Measurements from ENCODE around the gene TRIM41. TPM values are rescaled to one million over a fixed set of nuclear protein-coding genes. Genes with fewer than 3 reads are reported as not detected.
"Not testable (repeated sequence)": the region's sequence is repeated elsewhere in the genome, so short reads cannot be mapped to it uniquely, and the experiment has no call there.

Gene TRIM41
- total RNA-seq, 2 donors from 2014 or later: 12.5 to 15.2 TPM

GRCh38 chr5:181282874-181283273 lies 59.8 kb downstream of the TRIM41 start:
- Histone ChIP-seq H3K4me3 (no peak overlapping the region), H3K9me3 (no peaks in the 10 kb centered on the region), H3K4me1 (no peaks in the 10 kb centered on the region), H3K36me3 (replicated peaks in 1 of 2; ENCODE audit: insufficient read depth in 1 of 2, low read depth in 2 of 2) (no peaks in the 10 kb centered on the region), H3K27ac (no peak overlapping the region), H3K27me3 (no peaks in the 10 kb centered on the region)
- no peak for TF ChIP-seq POLR2A (IDR thresholded peaks at IDR 0.05)
- TF ChIP-seq CTCF (IDR thresholded peaks at IDR 0.05): no peak
- DNase-seq (no peak), ATAC-seq (no peak)
- intact Hi-C loops (cut with DNase I): no loop called here
- WGBS, 2 donors: 65 to 83% methylated on average over 3 of the region's 7 CpGs

- no peak for TF ChIP-seq POLR2A (IDR thresholded peaks at IDR 0.05)
- TF ChIP-seq CTCF (IDR thresholded peaks at IDR 0.05): no peak
- Histone ChIP-seq H3K9me3 (no peaks in the 10 kb centered on the region), H3K4me3 (no peak overlapping the region), H3K36me3 (replicated peaks in 1 of 2; ENCODE audit: insufficient read depth in 1 of 2, low read depth in 2 of 2) (no peaks in the 10 kb centered on the region), H3K27ac (no peak overlapping the region), H3K27me3 (no peaks in the 10 kb centered on the region), H3K4me1 (no peaks in the 10 kb centered on the region)
- intact Hi-C loops (cut with DNase I): no loop called here
- ATAC-seq: no peak
- DNase-seq: no peak
- WGBS, 2 donors: 67 to 85% methylated on average over 13 of the region's 13 CpGs
Measured at GRCh38 chr5:181283347-181283746, 60.3 kb downstream of the TRIM41 start.

- H3K27ac ChIP-seq; DNase-seq; H3K9me3 ChIP-seq; H3K4me3 ChIP-seq; H3K4me1 ChIP-seq; intact Hi-C loops (cut with DNase I); H3K27me3 ChIP-seq; ATAC-seq; H3K36me3 ChIP-seq (replicated peaks in 1 of 2; ENCODE audit: insufficient read depth in 1 of 2, low read depth in 2 of 2): not testable (repeated sequence)
- 40 to 70% methylated on average over 3 to 4 of the region's 6 CpGs for whole genome bisulfite sequencing, 2 donors
- peak in 2 of 7 experiments; percentile 5 to 17 for TF ChIP-seq CTCF (IDR thresholded peaks at IDR 0.05)
Measured at GRCh38 chr5:181283841-181284755, 61.0 kb downstream of the TRIM41 start.

Small RNA genes lying within 50 kb of the gene (microRNA-seq; reads per million reads assigned to microRNA genes)
- gene MIR4638 (ENCODE audit: borderline number of aligned reads in 2 of 2, borderline replicate concordance in 2 of 2): 0 to 0.47 reads per million in 2 donors

Small RNA genes lying within 50 kb of the gene (small RNA-seq; reads per million reads assigned to genes)
- gene MIR4638: not detected
- not detected for gene SNORD95
- gene SNORD96A: not detected

Other genes with a start within 250 kb of the TRIM41 start
- gene BTNL3, start 234.4 kb upstream of the TRIM41 start, total RNA-seq: under 1 TPM in 1 of 2 donors, not detected in 1; 0.26 TPM
- 10 to 100 TPM; 20.2 to 41.5 TPM for gene BTNL9, start 183.0 kb upstream of the TRIM41 start, total RNA-seq
- not detected for gene OR2V1, start 92.1 kb upstream of the TRIM41 start, total RNA-seq
- gene OR2V2, start 75.7 kb upstream of the TRIM41 start, total RNA-seq: not detected
- gene TRIM7, start 18.1 kb upstream of the TRIM41 start, total RNA-seq: 10 to 100 TPM; 11.5 to 17.9 TPM
- 1,000 to 10,000 TPM; 1,136 to 1,977 TPM for gene RACK1, start 20.6 kb downstream of the TRIM41 start, total RNA-seq
- gene TRIM52, start 37.9 kb downstream of the TRIM41 start, total RNA-seq: 10 to 100 TPM; 16.9 to 26.0 TPM
- gene OR4F3, start 144.0 kb downstream of the TRIM41 start, total RNA-seq: not detected

Measured in body of pancreas (tissue), 4 donors.